A549 (cell line): ENCODE results near the gene SMIM29.

Experiments
- CEBPB ChIP-seq, 2 experiments: fragments of >200 bp in 1 of 2; sonication (Bioruptor Twin) in 1 of 2; formaldehyde crosslinking in 1 of 2; IDR thresholded peaks; 2 replicates each; pipeline ENCODE4 v1.6.1; 2012 to 2016
- CHD4 ChIP-seq: fragments of 200-600 bp; sonication (generic); IDR thresholded peaks from 2 replicates; pipeline ENCODE4 v1.6.1; 2016; ENCODE audit warnings: antibody characterized with exemption, mild to moderate bottlenecking, borderline replicate concordance
- MAFK ChIP-seq: fragments of 450-650 bp; IDR thresholded peaks from 2 replicates; pipeline ENCODE4 v1.6.1; 2014; ENCODE audit not compliant: partially characterized antibody
- MYC ChIP-seq: IDR thresholded peaks from 2 replicates; pipeline ENCODE4 v1.6.1; 2012; ENCODE audit warnings: mild to moderate bottlenecking, inconsistent platforms, low read length, improper control_type of control experiment, borderline replicate concordance
- POLR2A ChIP-seq: IDR thresholded peaks from 2 replicates; pipeline ENCODE4 v1.6.1; 2012; ENCODE audit warnings: mild to moderate bottlenecking, low read length
- RAD21 ChIP-seq, 2 experiments: fragments of >200 bp in 1 of 2; sonication (Bioruptor Twin) in 1 of 2; formaldehyde crosslinking in 1 of 2; IDR thresholded peaks in 1 of 2; conservative IDR thresholded peaks in 1 of 2; 2 replicates in 1 of 2; 3 replicates in 1 of 2; pipeline ENCODE4 v1.6.1; 2012 to 2018; ENCODE audit warnings: inconsistent platforms in 1 of 2
- RCOR1 ChIP-seq: fragments of 150-350 bp; IDR thresholded peaks from 2 replicates; pipeline ENCODE4 v1.6.1; 2014; ENCODE audit warnings: antibody characterized with exemption, low read length, low read depth
- RFX5 ChIP-seq: fragments of 450-650 bp; IDR thresholded peaks from 2 replicates; pipeline ENCODE4 v1.7.1; 2014; ENCODE audit warnings: antibody characterized with exemption, mild to moderate bottlenecking, moderate library complexity
- SMC3 ChIP-seq: fragments of >200 bp; sonication (Bioruptor Twin); formaldehyde crosslinking; IDR thresholded peaks from 3 replicates; pipeline ENCODE4 v1.6.1; 2018; ENCODE audit warnings: inconsistent platforms
- TF ChIP-seq, protein P1 (sequence below): fragments of >200 bp; sonication (Bioruptor Twin); formaldehyde crosslinking; IDR thresholded peaks from 3 replicates; pipeline ENCODE4 v1.5.1; 2016

DNA sequence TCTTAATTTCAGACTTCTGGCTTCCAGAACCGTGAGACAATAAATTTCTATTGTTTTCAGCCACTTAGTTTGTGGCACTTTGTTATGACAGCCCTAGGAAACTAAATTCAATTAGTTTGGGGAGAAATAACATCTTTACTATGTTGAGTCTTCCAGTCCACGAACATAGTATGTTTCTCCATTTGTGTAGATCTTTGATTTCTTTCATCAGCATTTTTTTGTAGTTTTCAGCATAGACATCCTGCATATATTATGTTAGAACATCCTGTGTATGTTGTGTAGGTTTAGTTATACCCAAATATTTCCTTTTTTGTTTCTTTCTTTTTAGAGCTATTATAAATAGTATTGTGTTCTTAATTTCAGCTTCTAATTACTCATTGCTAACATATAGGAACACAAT lies 30.1 kb downstream of the SMIM29 start:
- no peak for TF ChIP-seq CHD4
- TF ChIP-seq, protein P1, sequence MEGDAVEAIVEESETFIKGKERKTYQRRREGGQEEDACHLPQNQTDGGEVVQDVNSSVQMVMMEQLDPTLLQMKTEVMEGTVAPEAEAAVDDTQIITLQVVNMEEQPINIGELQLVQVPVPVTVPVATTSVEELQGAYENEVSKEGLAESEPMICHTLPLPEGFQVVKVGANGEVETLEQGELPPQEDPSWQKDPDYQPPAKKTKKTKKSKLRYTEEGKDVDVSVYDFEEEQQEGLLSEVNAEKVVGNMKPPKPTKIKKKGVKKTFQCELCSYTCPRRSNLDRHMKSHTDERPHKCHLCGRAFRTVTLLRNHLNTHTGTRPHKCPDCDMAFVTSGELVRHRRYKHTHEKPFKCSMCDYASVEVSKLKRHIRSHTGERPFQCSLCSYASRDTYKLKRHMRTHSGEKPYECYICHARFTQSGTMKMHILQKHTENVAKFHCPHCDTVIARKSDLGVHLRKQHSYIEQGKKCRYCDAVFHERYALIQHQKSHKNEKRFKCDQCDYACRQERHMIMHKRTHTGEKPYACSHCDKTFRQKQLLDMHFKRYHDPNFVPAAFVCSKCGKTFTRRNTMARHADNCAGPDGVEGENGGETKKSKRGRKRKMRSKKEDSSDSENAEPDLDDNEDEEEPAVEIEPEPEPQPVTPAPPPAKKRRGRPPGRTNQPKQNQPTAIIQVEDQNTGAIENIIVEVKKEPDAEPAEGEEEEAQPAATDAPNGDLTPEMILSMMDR, result no peak
- TF ChIP-seq RCOR1, result no peak
- no peak for TF ChIP-seq MYC
- TF ChIP-seq SMC3, result no peak
- TF ChIP-seq MAFK, result no peak
- no peak for TF ChIP-seq CEBPB (IDR thresholded peaks at IDR 0.05)
- TF ChIP-seq POLR2A, result no peak
- no peak for TF ChIP-seq RAD21 (conservative IDR thresholded peaks at IDR 0.05 in 1 of 2, IDR thresholded peaks at IDR 0.05 in 1 of 2)
- TF ChIP-seq RFX5, result no peak
